IPS-NIHi7 (cell line): ENCODE results near the gene CLASP1.
"Not testable (repeated sequence)": the region's sequence is repeated elsewhere in the genome, so short reads cannot be mapped to it uniquely, and the experiment has no call there.

Source experiments
- DNase-seq: peaks from one replicate; pipeline ENCODE4 v3.0.0; 2012; ENCODE audit warnings: mixed read lengths; ENCODE audit errors: extremely low spot score

Gene CLASP1

GRCh38 chr2:121475811-121476571, 173.3 kb downstream of the CLASP1 start:
- DNase-seq = no peak

- DNase-seq = no peak
These were observed 175.8 kb downstream of the CLASP1 start for GRCh38 chr2:121473512-121473911.

DNA sequence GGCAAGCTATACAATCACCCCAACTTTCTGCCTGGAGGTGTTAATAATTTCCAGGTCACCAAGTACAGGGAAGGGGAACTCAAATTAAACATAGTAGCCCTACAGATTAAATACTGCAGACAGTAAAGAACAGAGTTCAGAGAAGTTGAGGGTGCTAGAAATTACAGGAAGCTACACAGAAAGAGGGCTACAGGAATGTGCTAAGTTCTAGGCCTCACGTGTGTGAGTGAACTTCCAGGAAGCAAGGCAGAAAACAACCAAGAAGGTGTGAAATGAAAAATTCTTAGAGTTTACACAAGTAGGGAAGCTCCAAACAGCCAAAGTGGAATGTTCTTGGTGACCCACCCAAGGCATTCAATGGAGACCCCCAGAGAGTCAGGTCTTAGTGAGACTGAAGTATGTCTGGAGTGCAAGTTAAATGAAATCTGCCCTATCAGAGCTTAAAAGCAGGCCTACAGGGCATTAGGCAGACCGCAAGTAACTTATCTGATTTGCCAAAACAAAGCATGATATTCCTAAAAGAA, 176.7 kb downstream of the CLASP1 start:
- no peak for DNase-seq

- no peak for DNase-seq
These were observed 177.5 kb downstream of the CLASP1 start for GRCh38 chr2:121471532-121472469.

- DNase-seq = no peak
These were observed 178.3 kb downstream of the CLASP1 start for GRCh38 chr2:121470917-121471316.

DNA sequence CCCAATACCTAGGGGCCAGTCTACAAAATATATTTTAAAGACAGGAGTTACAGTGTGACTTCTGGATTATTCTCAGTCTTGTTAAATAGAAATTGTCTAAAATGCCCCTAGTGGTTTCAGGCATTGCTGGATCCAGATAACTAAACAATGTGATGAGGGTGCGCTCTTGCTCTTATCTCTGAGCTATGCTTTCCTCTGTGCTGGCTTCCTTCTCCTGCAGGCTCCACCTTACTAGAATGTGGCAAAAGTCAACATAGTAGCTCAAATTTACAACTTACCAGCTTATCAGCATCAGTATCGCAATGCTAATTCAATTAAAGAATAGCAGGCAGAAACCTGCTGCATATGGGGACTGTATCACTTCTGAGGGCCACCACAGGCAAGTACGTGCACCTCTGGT, 179.9 kb downstream of the CLASP1 start:
- no peak for DNase-seq

DNA sequence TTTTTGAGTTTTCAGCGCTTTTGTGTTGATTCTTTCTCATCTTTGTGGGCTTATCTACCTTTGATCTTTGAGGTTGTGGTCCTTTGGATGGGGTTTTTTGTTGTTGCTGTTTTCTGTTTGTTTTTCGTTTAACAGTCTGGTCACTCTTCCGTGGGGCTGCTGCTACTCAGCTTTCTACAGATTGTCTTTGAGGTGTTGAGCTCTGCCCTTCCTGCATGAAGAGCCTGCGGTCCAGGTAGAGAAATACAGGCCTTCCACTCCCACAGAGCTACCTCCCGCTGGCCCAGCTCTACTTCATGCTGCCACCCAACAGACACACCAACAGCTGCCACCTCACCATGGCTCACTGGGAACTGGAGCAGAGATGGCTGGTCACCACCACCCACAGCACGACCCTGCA, 180.3 kb downstream of the CLASP1 start:
- DNase-seq = no peak

DNA sequence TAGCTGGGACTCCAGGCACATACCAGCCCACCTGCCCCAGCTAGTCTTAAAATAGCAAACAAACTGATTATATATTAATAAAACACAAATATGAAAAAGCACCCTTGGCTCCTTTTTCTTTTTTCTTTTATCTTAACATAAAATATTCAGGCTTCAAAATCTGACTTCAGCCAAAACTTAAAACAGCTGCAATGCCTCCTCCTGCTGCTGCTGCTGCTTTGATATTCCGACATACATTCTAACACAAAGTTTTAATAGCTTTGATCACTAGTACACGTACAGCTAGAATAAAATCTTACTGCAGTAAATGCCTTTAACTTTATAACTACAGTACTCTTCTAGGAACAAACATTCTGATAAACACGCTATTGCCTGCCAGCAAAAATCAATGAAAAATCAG, 190.0 kb downstream of the CLASP1 start:
- no peak for DNase-seq

DNA sequence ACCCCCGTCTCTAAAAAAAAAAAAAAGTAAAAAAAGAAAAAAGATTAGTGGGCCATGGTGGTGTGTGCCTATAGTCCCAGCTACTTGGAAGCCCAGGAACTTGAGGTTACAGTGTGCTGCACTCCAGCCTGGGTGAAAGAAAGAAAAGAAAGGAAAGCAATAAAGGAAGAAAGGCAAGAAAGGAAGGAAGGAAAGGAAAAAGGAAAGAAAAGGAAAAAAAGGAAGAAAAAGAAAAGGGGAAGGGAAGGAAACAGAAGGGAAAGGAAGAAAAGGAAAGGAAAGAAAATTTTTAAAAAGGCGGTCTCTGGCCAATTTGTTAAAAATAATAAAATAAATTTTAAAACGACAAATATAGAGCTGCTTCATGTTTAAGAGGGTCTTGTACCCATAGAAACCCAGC, 192.9 kb downstream of the CLASP1 start:
- DNase-seq = no peak

DNA sequence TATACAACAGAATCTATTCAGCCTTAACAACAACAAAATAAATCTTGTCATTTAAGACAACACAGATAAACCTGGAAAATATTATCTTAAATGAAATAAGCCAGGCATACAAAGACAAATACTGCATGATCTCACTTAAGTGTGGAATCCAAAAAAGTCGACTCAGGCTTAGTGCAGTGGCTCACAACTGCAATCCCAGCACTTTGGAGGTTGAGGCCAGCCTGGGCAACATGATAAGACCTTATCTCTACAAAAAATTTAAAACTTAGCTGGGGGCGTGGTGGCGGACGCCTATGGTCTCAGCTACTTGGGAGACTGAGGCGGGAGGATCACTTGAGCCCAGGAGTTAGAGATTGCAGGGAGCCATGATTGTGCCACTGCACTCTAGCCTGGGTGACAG, 193.8 kb downstream of the CLASP1 start:
- no peak for DNase-seq

- DNase-seq = no peak
These were observed 194.6 kb downstream of the CLASP1 start for GRCh38 chr2:121454549-121455090.

DNA sequence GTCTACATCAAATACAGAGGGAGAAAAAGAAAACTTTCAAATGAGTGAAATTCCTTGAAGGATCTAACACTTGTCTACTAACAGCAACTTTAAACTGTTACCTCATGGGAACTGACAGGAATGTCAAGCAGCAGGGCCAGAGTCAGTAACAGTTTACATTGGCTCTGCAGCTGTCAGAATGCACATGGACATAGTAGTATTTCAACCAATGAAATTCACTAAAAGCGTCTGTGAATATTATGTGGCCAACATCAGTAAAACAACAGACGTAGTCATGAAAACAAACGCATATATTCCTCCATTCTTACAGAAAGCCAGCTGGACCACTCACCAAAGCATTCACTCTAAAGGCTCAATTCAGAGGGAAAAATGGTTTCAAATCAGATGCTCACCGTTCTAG, 197.9 kb downstream of the CLASP1 start:
- no peak for DNase-seq

DNA sequence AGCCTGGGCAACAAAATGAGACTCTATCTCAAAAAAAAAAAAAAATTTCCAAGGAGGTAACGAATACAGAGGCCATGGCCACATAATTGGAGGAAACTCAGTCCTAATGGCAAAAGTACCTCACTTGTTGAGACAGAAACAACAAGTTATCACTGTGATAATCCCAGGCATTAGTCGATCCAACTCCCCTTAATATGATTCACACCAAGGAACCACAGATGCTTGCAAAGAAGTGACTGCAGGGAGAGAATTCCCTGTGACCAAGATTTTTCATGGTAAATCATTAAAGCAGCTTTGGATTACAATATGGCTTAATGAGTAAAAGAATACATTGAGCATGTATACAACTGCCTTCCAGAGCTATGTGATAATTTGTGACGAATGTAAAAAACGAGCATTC, 199.0 kb downstream of the CLASP1 start:
- no peak for DNase-seq

- DNase-seq = no peak
These were observed 202.5 kb downstream of the CLASP1 start for GRCh38 chr2:121446647-121447241.

- no peak for DNase-seq
These were observed 206.4 kb downstream of the CLASP1 start for GRCh38 chr2:121442889-121443288.

GRCh38 chr2:121438290-121438689, 211.0 kb downstream of the CLASP1 start:
- not testable (repeated sequence) for DNase-seq

DNA sequence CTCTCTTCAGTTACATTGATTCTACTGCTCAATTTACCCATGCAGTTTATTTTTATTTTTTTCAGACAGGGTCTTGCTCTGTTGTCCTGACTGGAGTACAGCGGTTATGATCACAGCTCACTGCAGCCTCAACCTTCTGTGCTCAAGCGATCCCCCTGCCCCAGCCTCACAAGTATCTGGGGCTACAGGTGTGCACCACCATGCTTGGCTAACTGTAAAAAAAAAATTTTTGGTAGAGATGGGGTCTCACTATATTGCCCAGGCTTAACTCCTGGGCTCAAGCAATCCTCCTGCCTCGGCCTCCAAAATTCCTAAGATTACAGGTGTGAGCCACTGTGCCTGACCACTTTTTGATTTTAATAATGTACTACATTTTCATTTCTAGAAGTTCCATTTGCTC, 212.3 kb downstream of the CLASP1 start:
- no peak for DNase-seq

DNA sequence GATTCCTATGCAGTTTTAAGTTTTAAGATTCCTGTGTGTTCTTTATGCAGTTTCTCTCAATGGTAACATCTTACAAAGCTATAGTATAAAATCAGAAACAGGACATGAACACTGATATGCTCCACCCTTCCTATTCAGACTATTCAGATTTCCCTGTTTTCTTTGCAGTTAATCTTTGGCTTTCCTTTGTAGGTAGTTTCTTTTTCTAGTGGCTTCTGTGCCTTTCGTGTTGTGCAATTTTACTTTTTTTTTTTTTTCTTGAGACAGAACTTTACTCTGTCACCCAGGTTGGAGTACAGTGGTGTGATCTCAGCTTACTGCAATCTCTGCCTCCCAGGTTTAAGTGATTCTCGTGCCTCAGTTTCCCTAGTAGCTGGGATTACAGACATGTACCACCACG, 213.5 kb downstream of the CLASP1 start:
- DNase-seq = no peak

- no peak for DNase-seq
These were observed 218.0 kb downstream of the CLASP1 start for GRCh38 chr2:121431214-121431613.

DNA sequence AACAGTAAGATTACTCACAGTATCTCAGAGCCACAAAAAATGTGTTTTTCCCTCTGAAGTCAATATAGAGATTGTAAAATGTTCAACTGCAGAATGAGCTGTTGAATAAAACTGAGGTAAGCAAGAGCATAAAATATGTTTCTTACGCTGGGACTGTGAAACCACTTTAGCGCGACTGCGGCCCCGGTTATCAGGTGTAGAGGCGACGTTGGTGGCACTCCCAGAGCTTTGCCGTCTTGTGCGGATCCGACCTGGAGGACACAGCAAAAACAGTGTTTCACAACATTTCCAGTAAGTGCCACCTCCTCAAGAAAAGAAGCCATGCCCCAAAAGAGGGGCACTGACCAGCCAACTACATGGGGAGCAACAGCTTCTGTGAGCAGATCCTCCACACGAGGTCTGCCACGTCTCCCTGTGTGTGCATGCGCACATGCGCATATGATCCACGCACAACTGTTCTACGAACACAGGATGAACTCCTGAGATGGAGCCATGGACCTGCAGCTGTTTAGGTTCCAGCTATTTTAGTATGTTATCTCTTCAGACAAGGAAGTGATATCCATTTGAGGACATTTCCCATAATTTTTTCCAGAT, 219.2 kb downstream of the CLASP1 start:
- DNase-seq = no peak

DNA sequence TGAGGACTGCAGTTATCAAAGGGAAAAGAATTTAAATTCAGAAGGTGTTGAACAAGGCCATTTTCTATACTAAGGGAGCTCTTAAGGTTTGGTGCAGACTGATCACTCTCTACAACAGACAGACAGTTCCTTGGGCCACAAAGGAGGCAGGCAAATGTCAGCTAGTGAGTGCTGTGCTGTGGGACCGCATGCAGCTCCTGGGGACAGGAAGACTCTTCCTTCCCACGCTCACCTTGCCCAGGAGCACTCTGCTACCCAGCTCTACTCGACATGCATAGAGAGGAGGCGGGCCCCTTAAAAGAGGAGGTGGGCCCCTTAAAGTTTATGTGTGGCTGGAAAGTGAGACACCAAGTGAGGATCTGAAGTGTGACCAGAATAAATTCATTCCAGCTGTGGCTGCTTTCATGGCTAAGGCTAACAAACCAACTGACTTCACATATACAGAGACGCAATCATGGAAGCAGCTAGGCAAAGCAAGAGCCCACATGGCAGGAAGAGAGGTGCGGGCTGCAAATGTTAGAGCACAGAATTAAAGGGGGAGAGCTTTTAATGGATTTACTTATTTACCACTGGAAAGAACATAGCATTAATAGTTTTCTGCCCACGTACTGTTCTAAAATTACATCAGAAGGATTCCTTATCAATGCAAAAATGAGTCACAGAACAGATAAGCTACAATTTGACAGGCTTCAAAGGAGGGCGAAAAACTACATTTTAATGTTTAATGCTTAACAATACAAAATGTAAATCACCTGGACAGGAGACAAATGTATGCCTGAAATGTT, 220.0 kb downstream of the CLASP1 start:
- no peak for DNase-seq
